Activated CD4-positive, CD25-positive, alpha-beta regulatory T cell treated with anti-CD3 and anti-CD28 coated beads, Interleukin-2, amount 50 U/mL, for 16 hours (primary cell): ENCODE data around the gene ACSS1.

ENCODE experiments used
- DNase-seq: peaks from one replicate; pipeline ENCODE4 v3.0.0-alpha.2; 2020; ENCODE audit warnings: low read depth, low spot score

Gene ACSS1

DNA sequence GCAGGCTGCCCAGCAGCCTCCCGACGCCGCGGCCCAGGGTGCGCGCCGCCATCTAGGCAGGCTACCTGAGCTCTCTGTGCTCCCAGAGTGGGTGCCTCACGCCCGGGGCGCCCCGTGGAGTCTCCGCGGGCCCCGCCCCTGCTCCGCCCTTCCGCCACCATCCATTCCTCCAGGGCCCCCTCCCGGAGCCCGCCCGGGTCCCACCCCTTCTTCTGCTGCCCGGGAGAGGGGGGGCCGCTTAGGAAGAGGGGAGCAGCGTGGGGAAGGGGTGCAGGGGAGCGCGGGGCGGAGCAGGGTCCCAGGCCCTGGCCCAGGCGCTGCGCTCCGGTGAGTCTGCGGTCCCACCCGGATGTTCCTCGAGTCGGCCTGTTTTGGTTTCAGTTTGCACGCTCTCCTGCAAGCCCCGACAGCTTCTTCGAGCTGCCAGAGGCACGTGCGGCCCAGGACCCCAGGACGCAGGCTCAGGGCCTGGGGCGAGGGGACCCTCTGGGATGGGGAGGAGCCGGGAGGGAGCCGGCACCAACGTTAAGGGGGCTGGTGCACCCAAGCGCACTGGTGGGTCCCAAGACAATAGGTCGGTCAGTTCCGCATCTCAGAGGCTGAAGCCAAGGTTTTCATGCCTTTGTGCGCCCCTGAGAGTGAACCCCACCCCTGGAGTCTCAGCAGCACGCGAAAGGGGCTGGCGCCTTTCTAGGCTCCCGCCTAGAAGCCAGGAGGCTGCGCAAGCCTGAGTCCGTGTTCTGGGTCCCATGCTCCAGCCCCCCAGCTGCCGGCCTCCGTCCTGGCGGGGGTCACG is at the start of gene ACSS1:
Gene ACSS1, minus strand, starts transcription at position 89 of the 796 bp plus-strand sequence. Its CDS starts 37 bp downstream, at position 52.
- DNase-seq, result peak; percentile 46

- no peak for DNase-seq
Observed at GRCh38 chr20:25103526-25103925, 45.6 kb upstream of the ACSS1 start.

DNA sequence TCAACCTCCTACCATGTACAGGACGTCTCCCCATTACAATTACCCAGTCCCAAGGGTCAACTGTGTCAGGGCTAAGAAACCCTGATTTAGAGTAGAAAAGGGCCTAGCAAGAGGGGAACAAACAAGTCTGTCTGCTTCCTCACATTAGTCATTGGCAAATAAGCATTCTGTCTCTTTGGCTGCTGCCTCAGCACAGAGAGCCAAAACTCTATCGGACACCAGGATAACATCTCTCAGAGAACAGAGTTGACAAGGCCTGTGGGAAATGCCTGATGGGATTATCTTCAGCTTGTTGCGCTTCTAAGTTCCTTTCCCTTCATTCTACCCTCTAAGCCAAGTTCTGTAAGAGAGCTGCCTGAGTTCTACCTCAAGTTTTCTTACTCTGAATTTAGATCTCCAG is 43.0 kb upstream of the ACSS1 start:
- no peak for DNase-seq

DNA sequence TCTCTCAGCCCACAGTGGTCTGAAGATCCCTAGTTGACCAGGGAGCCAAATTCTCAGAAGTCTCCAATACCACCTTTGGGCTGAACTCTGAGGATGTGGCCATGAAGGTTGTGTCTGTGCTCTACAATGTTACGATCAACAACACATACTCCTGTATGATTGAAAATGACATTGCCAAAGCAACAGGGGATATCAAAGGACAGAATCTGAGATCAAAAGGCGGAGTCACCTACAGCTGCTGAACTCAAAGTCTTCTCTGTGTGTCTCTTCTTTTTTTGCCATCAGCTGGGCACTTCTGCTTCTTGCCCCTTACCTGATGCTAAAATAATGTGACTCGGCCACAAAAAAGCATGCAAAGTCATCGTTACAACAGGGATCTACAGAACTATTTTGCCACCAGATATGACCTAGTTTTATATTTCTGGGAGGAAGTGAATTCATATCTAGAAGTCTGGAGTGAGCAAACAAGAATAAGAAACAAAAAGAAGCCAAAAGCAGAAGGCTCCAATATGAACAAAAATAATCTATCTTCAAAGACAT is 41.7 kb upstream of the ACSS1 start:
- no peak for DNase-seq

DNA sequence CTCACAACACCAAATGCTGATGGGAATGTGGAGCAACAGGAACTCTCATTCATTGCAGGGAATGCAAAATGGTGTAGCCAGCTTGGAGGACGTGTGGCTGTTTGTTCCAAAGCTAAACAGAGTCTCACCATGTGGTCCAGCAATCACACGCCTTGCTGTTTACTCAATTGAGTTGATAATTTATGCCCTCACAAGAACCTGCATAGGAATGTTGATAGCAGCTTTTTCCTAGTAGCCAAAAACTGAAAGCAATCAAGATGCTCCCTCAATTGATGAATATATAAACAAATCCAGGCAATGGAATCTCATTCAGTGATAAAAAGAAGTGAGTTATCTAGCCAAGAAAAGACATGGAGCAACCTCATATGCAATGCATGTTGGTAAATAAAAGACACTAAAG is 39.6 kb upstream of the ACSS1 start:
- DNase-seq, result no peak

DNA sequence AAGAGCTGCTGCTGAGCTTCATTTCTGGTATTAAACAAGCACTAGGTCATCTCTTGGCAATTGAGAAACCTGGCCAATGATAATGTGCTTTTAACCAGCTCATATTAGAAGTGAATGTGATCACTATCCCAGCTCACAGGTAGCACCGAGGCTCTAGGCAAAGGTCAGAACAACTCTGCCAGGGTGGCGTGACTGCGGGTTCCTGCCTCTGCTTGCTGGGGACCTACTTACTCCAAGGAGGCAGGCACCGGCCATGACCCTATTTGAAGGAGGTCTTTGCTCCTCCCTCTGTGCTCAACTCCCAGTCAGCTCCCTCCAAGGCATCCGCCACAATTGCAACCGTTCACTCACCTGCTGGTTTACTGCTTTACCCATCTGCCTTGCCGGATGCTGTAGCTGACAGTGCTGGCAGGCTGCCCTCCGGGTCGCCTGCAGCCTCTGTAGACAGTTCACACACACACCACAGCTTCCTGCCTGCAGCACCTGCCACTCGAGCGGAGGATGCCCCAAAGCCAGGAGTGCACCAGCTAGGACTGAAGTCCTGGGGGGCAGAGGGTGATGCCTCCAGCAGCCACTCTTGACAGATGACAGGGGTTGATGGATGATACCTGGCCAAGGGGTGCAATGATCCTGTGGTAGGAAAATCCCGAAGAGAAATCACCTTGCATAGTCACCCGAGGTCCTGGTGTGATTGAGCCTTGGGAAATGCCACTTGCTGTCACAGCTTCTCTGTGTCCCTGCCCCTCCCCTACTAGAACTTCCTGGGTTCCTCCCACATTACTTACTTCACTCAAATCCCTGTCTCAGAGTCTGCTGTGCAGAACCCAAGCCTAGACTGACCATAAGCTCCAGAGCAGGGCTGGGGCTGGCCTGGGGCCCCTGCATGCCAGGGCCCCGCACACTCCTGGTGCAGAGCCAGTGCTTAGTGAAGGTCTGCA is 32.8 kb upstream of the ACSS1 start:
- peak; percentile 47 for DNase-seq

GRCh38 chr20:25089662-25090061 is 31.7 kb upstream of the ACSS1 start:
- no peak for DNase-seq

DNA sequence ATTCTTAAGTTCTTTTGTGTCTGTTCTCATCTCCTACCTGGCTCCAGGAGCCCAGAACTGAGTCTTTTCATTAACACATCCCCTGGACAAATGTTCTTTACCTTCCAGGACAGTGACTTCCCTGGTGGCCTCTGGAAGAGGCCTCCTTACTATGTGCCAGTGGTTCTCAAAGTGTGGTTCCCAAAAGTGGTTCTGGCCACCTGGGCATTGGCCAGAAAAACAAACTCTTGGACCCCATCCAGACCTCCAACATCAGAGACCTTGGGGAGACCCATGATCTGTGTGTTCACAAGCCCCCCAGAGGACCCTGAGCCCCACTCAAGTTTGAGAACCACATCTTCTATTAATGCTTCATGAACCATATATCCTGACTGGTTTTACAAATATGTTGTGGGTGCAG is 31.2 kb upstream of the ACSS1 start:
- DNase-seq, result no peak

- DNase-seq, result no peak
Observed at GRCh38 chr20:25088267-25088666, 30.3 kb upstream of the ACSS1 start.

- DNase-seq, result no peak
Observed at GRCh38 chr20:25087186-25087929, 29.4 kb upstream of the ACSS1 start.

GRCh38 chr20:25085756-25086495 is 28.0 kb upstream of the ACSS1 start:
- DNase-seq, result no peak

GRCh38 chr20:25084626-25085187 is 26.8 kb upstream of the ACSS1 start:
- DNase-seq, result no peak

- no peak for DNase-seq
Observed at GRCh38 chr20:25083773-25084625, 26.1 kb upstream of the ACSS1 start.

- no peak for DNase-seq
Observed at GRCh38 chr20:25083141-25083772, 25.3 kb upstream of the ACSS1 start.

- no peak for DNase-seq
Observed at GRCh38 chr20:25082498-25082873, 24.5 kb upstream of the ACSS1 start.

- DNase-seq, result no peak
Observed at GRCh38 chr20:25081730-25082497, 24.0 kb upstream of the ACSS1 start, which contains the start of gene VSX1. VSX1 (minus strand) TSS chr20:25082141; CDS start chr20:25082096, 45 bp downstream.

DNA sequence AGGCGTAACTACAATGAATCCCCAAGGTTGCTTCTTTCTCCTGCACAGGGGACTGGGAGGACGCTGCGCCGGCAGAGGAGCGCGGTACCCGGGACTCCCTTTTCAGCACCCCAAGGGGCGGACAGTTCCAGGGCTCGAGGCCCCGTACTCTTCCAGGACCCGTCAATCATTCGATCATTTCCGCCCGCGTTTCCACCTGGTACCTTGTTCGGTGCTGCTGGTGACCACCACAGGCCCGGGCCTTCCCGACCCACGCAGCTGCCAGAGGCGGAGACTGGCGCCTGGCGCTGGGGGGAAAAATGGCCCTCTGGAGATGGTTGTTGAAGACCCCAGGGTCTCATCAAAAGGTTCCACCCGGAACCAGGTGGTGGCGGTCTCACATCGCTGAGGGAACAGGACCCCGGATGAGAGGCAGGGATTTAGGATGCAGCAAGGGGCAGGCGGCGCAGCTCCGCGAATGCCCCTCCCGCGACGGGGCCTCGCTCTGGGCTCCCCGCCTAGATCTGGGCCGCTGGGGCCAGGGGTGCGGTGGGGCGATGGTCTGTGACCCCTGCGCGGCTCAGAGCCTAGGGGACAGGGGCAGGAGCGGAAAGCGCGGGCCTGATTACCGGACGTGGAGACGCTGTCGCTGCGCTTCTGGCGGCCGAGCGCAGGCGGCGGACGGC is 23.3 kb upstream of the ACSS1 start:
- DNase-seq, result no peak

GRCh38 chr20:25079171-25079570 is 21.2 kb upstream of the ACSS1 start:
- DNase-seq, result no peak
